ENCODE data around the gene CYGB. TPM values are rescaled to one million over a fixed set of nuclear protein-coding genes. Genes with fewer than 3 reads are reported as not detected.

CYGB gene
- total and polyA plus RNA-seq, 9 of the 15 experiments (the other 6 are each of a cell fraction or from before 2014, with no cell fraction given) = 0.08 to 0.95 (median 0.18) TPM; not detected in 5

DNA sequence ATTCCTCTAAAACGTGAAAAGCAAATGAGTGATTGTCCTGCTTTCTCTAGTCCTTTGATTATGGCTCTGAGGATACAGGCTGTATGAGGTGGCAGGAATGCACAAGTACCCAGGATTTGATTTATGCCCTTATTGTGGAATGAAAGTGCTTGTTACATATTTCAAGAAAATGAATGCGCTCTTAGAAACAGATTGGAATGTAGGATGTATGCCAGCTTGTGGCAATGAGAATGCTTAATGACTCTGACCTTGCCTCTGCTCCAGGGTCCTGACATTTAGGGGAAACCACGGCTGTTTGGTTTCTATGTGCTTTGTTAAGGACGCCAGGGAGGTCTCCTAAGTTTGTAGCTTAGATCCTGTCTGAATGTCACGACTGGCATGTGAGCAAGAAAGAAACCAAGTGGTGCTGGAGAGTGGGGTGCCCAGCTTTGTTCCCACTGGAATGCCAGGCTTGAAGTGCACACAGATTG is 24.3 kb upstream of the CYGB start:
- TF ChIP-seq SFPQ (IDR thresholded peaks at IDR 0.05; ENCODE audit: low read depth, low read length) (no peak), ZNF431 (CRISPR knock-in tag; IDR thresholded peaks at IDR 0.05) (no peak), MXI1 (IDR thresholded peaks at IDR 0.05; ENCODE audit: low read depth, low read length) (no peak), STAT5B (CRISPR knock-in tag; IDR thresholded peaks at IDR 0.05) (no peak), ZNF436 (CRISPR knock-in tag; IDR thresholded peaks at IDR 0.05) (no peak), ZNF143 (CRISPR knock-in tag; IDR thresholded peaks at IDR 0.05) (no peak)

More for the DNA sequence above, 24.3 kb upstream of the CYGB start:
- intact Hi-C loops (cut with micrococcal nuclease) = no loop called here
- H3K9ac ChIP-seq (ENCODE audit: insufficient read depth in 1 of 2, low read depth in 2 of 2, low read length in 2 of 2) = peak overlapping the region; percentile 82 to 95
- whole genome bisulfite sequencing (ENCODE audit: insufficient coverage, low coverage, missing lambda C conversion rate) = 11% methylated on average over 5 of the region's 5 CpGs
- ATAC-seq (no peak), DNase-seq (ENCODE audit: extremely low read depth in 1 of 4, low spot score in 3 of 4) (no peak), FAIRE-seq (no peak)
- H3K27ac ChIP-seq (ENCODE audit: extremely low read depth, low read depth, low read length) = peak overlapping the region; percentile 94; the same call in 2 of the 3 replicates
- H3K4me3 ChIP-seq = peak overlapping the region; percentile 57
- CTCF ChIA-PET (ENCODE audit: low intra/inter-chr PET ratio) = no interaction called here
- peaks cover 77% of the 10 kb centered on the region for H3K36me3 ChIP-seq (ENCODE audit: control insufficient read depth, insufficient read depth, low read length)
- no peak overlapping the region for H2AFZ ChIP-seq (ENCODE audit: low read depth, low read length)
- POLR2A ChIA-PET = interaction anchor here (0.7 to 5.8 kb wide), 5 partner anchors 10 to 135 kb away, joined by 3 to 38 read pairs (median 3); no protein-coding TSS in a partner anchor
- peaks cover 36% of the 10 kb centered on the region for H4K20me1 ChIP-seq (replicated peaks; ENCODE audit: control insufficient read depth, insufficient read depth, low read length)
- peak overlapping the region; percentile 95 for H3K4me2 ChIP-seq (ENCODE audit: insufficient read depth, low read length)
- BruUV-seq (replicated peaks) = no TSS peak
- H3K27me3 ChIP-seq (ENCODE audit: control insufficient read depth in 2 of 2, insufficient read depth in 2 of 2, low read length in 2 of 2) = no peaks in the 10 kb centered on the region
- H3K4me1 ChIP-seq (replicated peaks in 1 of 2; ENCODE audit: control insufficient read depth in 2 of 2, insufficient read depth in 2 of 2, low read length in 2 of 2) = peaks cover 26 to 30% of the 10 kb centered on the region in 2 experiments
- no peaks in the 10 kb centered on the region for H3K9me3 ChIP-seq (replicated peaks; ENCODE audit: control insufficient read depth, insufficient read depth, low read depth, low read length)
- in situ Hi-C loops (cut with MboI) = no loop called here
- no peaks in the 10 kb centered on the region for H3K9me1 ChIP-seq (ENCODE audit: control insufficient read depth, insufficient read depth, low read length)
- peaks cover 69% of the 10 kb centered on the region for H3K79me2 ChIP-seq (ENCODE audit: control insufficient read depth, insufficient read depth, low read length)

Measured in K562 (cell line).